Measurements from ENCODE around the gene GGA1.

GGA1 gene

GRCh38 chr22:37632174-37633088, 23.8 kb downstream of the GGA1 start:
- no peak for DNase-seq

GRCh38 chr22:37633089-37633624, 24.5 kb downstream of the GGA1 start:
- no peak for DNase-seq

GRCh38 chr22:37633625-37634416, 25.2 kb downstream of the GGA1 start:
- no peak for DNase-seq

- no peak for DNase-seq
Observed at GRCh38 chr22:37634417-37634924, 25.8 kb downstream of the GGA1 start.

GRCh38 chr22:37635157-37635556, 26.5 kb downstream of the GGA1 start:
- no peak for DNase-seq

GRCh38 chr22:37636186-37636948, 27.7 kb downstream of the GGA1 start:
- DNase-seq: no peak

- DNase-seq: no peak
Observed at GRCh38 chr22:37636949-37637273, 28.3 kb downstream of the GGA1 start.

GRCh38 chr22:37638391-37639069, 29.9 kb downstream of the GGA1 start:
- no peak for DNase-seq

GRCh38 chr22:37639070-37639760, 30.6 kb downstream of the GGA1 start, which contains the start of gene SH3BP1:
TSS of gene SH3BP1 (plus strand) at chr22:37639669. CDS start at chr22:37639788, 119 bp downstream.
- DNase-seq: no peak

GRCh38 chr22:37639771-37640590, 31.3 kb downstream of the GGA1 start:
- no peak for DNase-seq

- DNase-seq: no peak
Observed at GRCh38 chr22:37640591-37641560, 32.2 kb downstream of the GGA1 start.

GRCh38 chr22:37641561-37641949, 32.9 kb downstream of the GGA1 start:
- DNase-seq: no peak

GRCh38 chr22:37643225-37643847, 34.7 kb downstream of the GGA1 start:
- peak; percentile 16 for DNase-seq

GRCh38 chr22:37647317-37647716, 38.7 kb downstream of the GGA1 start:
- no peak for DNase-seq

GRCh38 chr22:37647928-37648327, 39.3 kb downstream of the GGA1 start:
- no peak for DNase-seq

GRCh38 chr22:37650463-37651136, 42.0 kb downstream of the GGA1 start:
- DNase-seq: no peak

GRCh38 chr22:37654563-37655251, 46.1 kb downstream of the GGA1 start:
- no peak for DNase-seq

- no peak for DNase-seq
Observed at GRCh38 chr22:37655252-37655563, 46.6 kb downstream of the GGA1 start.

Data from NCI-H774 (cell line).